H9 (cell line): ENCODE results near the gene COLQ. TPM values are rescaled to one million over a fixed set of nuclear protein-coding genes. Genes with fewer than 3 reads are reported as not detected.
A peak's percentile ranks its signal among the peaks of the same experiment; 100 is the strongest.

Experiments used
- DNase-seq: peaks from one replicate; pipeline ENCODE4 v3.0.0-alpha.2; 2017
- H2AFZ ChIP-seq: one replicate; pipeline ENCODE4 v1.6.1; 2013; ENCODE audit warnings: mild to moderate bottlenecking, low read length, control low read depth, moderate library complexity
- H2AK5ac ChIP-seq: 2 replicates; pipeline ENCODE4 v1.6.1; 2013; ENCODE audit warnings: low read length, control low read depth, mixed read lengths; ENCODE audit not compliant: insufficient read length
- H2BK120ac ChIP-seq: one replicate; pipeline ENCODE4 v1.6.1; 2013; ENCODE audit warnings: low read depth, mild to moderate bottlenecking, low read length, control low read depth, inconsistent platforms; ENCODE audit not compliant: poor library complexity, severe bottlenecking
- H2BK12ac ChIP-seq: 2 replicates; pipeline ENCODE4 v1.6.1; 2013; ENCODE audit warnings: low read length, control low read depth, mixed read lengths, low read depth; ENCODE audit not compliant: insufficient read length
- H2BK15ac ChIP-seq: 2 replicates; pipeline ENCODE4 v1.6.1; 2013; ENCODE audit warnings: low read depth, low read length, control low read depth
- H2BK20ac ChIP-seq: one replicate; pipeline ENCODE4 v1.6.1; 2013; ENCODE audit warnings: low read depth, mild to moderate bottlenecking, low read length, control low read depth, inconsistent platforms; ENCODE audit not compliant: poor library complexity, severe bottlenecking
- H2BK5ac ChIP-seq: 2 replicates; pipeline ENCODE4 v1.6.1; 2013; ENCODE audit warnings: low read length, control low read depth, mixed read lengths; ENCODE audit not compliant: insufficient read length
- H3K14ac ChIP-seq: 2 replicates; pipeline ENCODE4 v1.6.1; 2013; ENCODE audit warnings: low read length, control low read depth; ENCODE audit not compliant: insufficient read depth
- H3K18ac ChIP-seq: 2 replicates; pipeline ENCODE4 v1.6.1; 2013; ENCODE audit warnings: low read depth, mild to moderate bottlenecking, mixed read lengths, low read length, control low read depth; ENCODE audit not compliant: insufficient read length
- H3K23ac ChIP-seq: 2 replicates; pipeline ENCODE4 v1.6.1; 2013; ENCODE audit warnings: low read length, control low read depth, mixed read lengths, low read depth; ENCODE audit not compliant: insufficient read length
- H3K23me2 ChIP-seq: 2 replicates; pipeline ENCODE4 v1.6.1; 2013; ENCODE audit warnings: low read depth, mild to moderate bottlenecking, mixed read lengths, low read length, control low read depth; ENCODE audit not compliant: insufficient read length, poor library complexity, severe bottlenecking
- H3K27ac ChIP-seq: 2 replicates; pipeline ENCODE4 v1.5.1; 2013; ENCODE audit warnings: low read length, control low read depth, mixed read lengths, low read depth; ENCODE audit not compliant: insufficient read length
- H3K27me3 ChIP-seq: 2 replicates; pipeline ENCODE4 v1.6.1; 2013; ENCODE audit warnings: low read length, control low read depth, inconsistent platforms; ENCODE audit not compliant: insufficient read depth
- H3K4ac ChIP-seq: 2 replicates; pipeline ENCODE4 v1.6.1; 2013; ENCODE audit warnings: low read depth, mild to moderate bottlenecking, control low read depth, inconsistent platforms, low read length, moderate library complexity
- H3K4me1 ChIP-seq: 2 replicates; pipeline ENCODE4 v1.6.1; 2013; ENCODE audit warnings: low read length, control low read depth, inconsistent platforms; ENCODE audit not compliant: insufficient read depth
- H3K4me2 ChIP-seq: 2 replicates; pipeline ENCODE4 v1.6.1; 2013; ENCODE audit warnings: low read length, control low read depth, mixed read lengths; ENCODE audit not compliant: insufficient read length, insufficient read depth
- H3K56ac ChIP-seq: 2 replicates; pipeline ENCODE4 v1.6.1; 2013; ENCODE audit warnings: low read depth, mild to moderate bottlenecking, mixed read lengths, low read length, control low read depth; ENCODE audit not compliant: insufficient read length
- H3K79me1 ChIP-seq: 2 replicates; pipeline ENCODE4 v1.6.1; 2013; ENCODE audit warnings: low read depth, mild to moderate bottlenecking, moderate library complexity, low read length, control low read depth, inconsistent platforms; ENCODE audit not compliant: insufficient read depth, poor library complexity, severe bottlenecking
- H3K79me2 ChIP-seq: 2 replicates; pipeline ENCODE4 v1.6.1; 2013; ENCODE audit warnings: low read length, control low read depth, inconsistent platforms; ENCODE audit not compliant: insufficient read depth
- H3K9ac ChIP-seq: 2 replicates; pipeline ENCODE4 v1.6.1; 2013; ENCODE audit warnings: low read length, control low read depth, mixed read lengths; ENCODE audit not compliant: insufficient read length; ENCODE audit errors: extremely low read depth
- H3K9me3 ChIP-seq: one replicate; pipeline ENCODE4 v1.6.1; 2013; ENCODE audit warnings: low read depth, low read length, inconsistent platforms; ENCODE audit not compliant: control insufficient read depth
- H3T11ph ChIP-seq: one replicate; pipeline ENCODE4 v1.6.1; 2013; ENCODE audit warnings: mild to moderate bottlenecking, low read length, control low read depth, inconsistent platforms
- H4K20me1 ChIP-seq: one replicate; pipeline ENCODE4 v1.6.1; 2013; ENCODE audit not compliant: control insufficient read depth, insufficient read length, insufficient read depth
- H4K5ac ChIP-seq: 2 replicates; pipeline ENCODE4 v1.6.1; 2013; ENCODE audit warnings: low read depth, mild to moderate bottlenecking, mixed read lengths, low read length, control low read depth; ENCODE audit not compliant: insufficient read length
- H4K8ac ChIP-seq: replicated peaks from 2 replicates; pipeline ENCODE4 v1.6.1; 2013; ENCODE audit warnings: low read length, control low read depth, mixed read lengths, low read depth; ENCODE audit not compliant: insufficient read length
- H4K91ac ChIP-seq: 2 replicates; pipeline ENCODE4 v1.6.1; 2013; ENCODE audit warnings: low read depth, mild to moderate bottlenecking, moderate library complexity, mixed read lengths, low read length, control low read depth; ENCODE audit not compliant: insufficient read length
- H3K27ac Mint-ChIP-seq, 3 experiments: 2 replicates in 2 of 3; 3 replicates in 1 of 3; pipeline ENCODE4 v1.8.0; 2020 to 2021; ENCODE audit warnings: mixed read lengths in 3 of 3, mild to moderate bottlenecking in 1 of 3, moderate library complexity in 1 of 3
- H3K27me3 Mint-ChIP-seq: 2 replicates; pipeline ENCODE4 v1.8.0; 2021; ENCODE audit warnings: low read depth, mild to moderate bottlenecking, moderate library complexity, mixed read lengths
- H3K36me3 Mint-ChIP-seq, 3 experiments: 2 replicates in 2 of 3; 3 replicates in 1 of 3; pipeline ENCODE4 v1.8.0; 2020 to 2021; ENCODE audit warnings: low read depth in 3 of 3, mixed read lengths in 3 of 3; ENCODE audit not compliant: insufficient read depth in 1 of 3
- H3K4me1 Mint-ChIP-seq, 2 experiments: 2 replicates each; pipeline ENCODE4 v1.8.0; 2020; ENCODE audit warnings: mixed read lengths in 2 of 2
- H3K4me3 Mint-ChIP-seq, 2 experiments: 2 replicates in 1 of 2; 3 replicates in 1 of 2; pipeline ENCODE4 v1.8.0; 2020 to 2021; ENCODE audit warnings: mild to moderate bottlenecking in 2 of 2, mixed read lengths in 2 of 2, moderate library complexity in 1 of 2
- H3K9me3 Mint-ChIP-seq, 2 experiments: 2 replicates in 1 of 2; 3 replicates in 1 of 2; pipeline ENCODE4 v1.8.0; 2020; ENCODE audit warnings: mild to moderate bottlenecking in 2 of 2, mixed read lengths in 2 of 2, moderate library complexity in 1 of 2
- CTCF ChIP-seq: fragments of 200-600 bp; sonication (generic); conservative IDR thresholded peaks from 3 replicates; pipeline ENCODE4 v1.8.0; 2021; ENCODE audit warnings: antibody characterized with exemption, mild to moderate bottlenecking
- WGBS: extraction: QIAGEN DNeasy Blood & Tissue Kit; methylation state at CpG from one replicate; pipeline ENCODE4 v1.1.7; 2013; ENCODE audit warnings: missing lambda C conversion rate, low lambda C conversion rate, mixed read lengths; ENCODE audit not compliant: insufficient read length; ENCODE audit errors: extremely low coverage; 5-methylcytosine and 5-hydroxymethylcytosine counted together
- total RNA-seq: library from RNA; stranded (reverse); gene quantifications from 2 replicates; pipeline ENCODE4 v1.2.1, GENCODE V29; 2021

COLQ gene
- total RNA-seq, 1 experiment from 2014 or later: 0.61 TPM

GRCh38 chr3:15501126-15501525 is 20.4 kb downstream of the COLQ start:
- H3K4me2 ChIP-seq: no peak overlapping the region
- no peaks in the 10 kb centered on the region for H3K36me3 Mint-ChIP-seq

More at GRCh38 chr3:15501126-15501525, 20.4 kb downstream of the COLQ start:
- DNase-seq: no peak
- no peak overlapping the region for H3T11ph ChIP-seq
- H2BK5ac ChIP-seq: no peak overlapping the region
- Mint-ChIP-seq H3K9me3 (no peaks in the 10 kb centered on the region), H3K4me3 (no peak overlapping the region), H3K27ac (peak overlapping the region in 1 of 3 experiments; percentile 40; a peak in 1 of 7 replicates), H3K4me1 (peaks cover 11 to 15% of the 10 kb centered on the region in 2 experiments), H3K27me3 (peaks cover 13% of the 10 kb centered on the region)
- no peak overlapping the region for H4K8ac ChIP-seq
- no peak overlapping the region for H3K23ac ChIP-seq
- peak overlapping the region; percentile 8; the same call in 1 of the 2 replicates for H3K14ac ChIP-seq
- no peaks in the 10 kb centered on the region for H3K4me1 ChIP-seq
- no peaks in the 10 kb centered on the region for H3K79me2 ChIP-seq
- H3K27me3 ChIP-seq: no peaks in the 10 kb centered on the region
- H3K79me1 ChIP-seq: no peaks in the 10 kb centered on the region
- no peak overlapping the region for H3K56ac ChIP-seq
- no peak overlapping the region for H3K9ac ChIP-seq
- H4K5ac ChIP-seq: no peak overlapping the region
- no peak overlapping the region for H2AFZ ChIP-seq
- no peak overlapping the region for H2BK12ac ChIP-seq
- no peak overlapping the region for H2BK20ac ChIP-seq
- no peaks in the 10 kb centered on the region for H3K9me3 ChIP-seq
- H3K23me2 ChIP-seq: no peaks in the 10 kb centered on the region
- no peak for TF ChIP-seq CTCF
- no peaks in the 10 kb centered on the region for H4K20me1 ChIP-seq
- no peak overlapping the region for H2BK120ac ChIP-seq
- no peak overlapping the region for H3K4ac ChIP-seq
- H2AK5ac ChIP-seq: no peak overlapping the region
- H3K18ac ChIP-seq: no peak overlapping the region
- H4K91ac ChIP-seq: no peak overlapping the region
- no peak overlapping the region for H2BK15ac ChIP-seq
- no CpG with 5 or more reads among the region's 4 CpGs for WGBS
- H3K27ac ChIP-seq: no peak overlapping the region
